Peyer's patch (tissue), 4 donors: ENCODE results near the gene CCNJL. TPM values are rescaled to one million over a fixed set of nuclear protein-coding genes. Genes with fewer than 3 reads are reported as not detected.

Experiments used
- DNase-seq, 3 donors: peaks; one replicate each; pipeline ENCODE4 v3.0.0-alpha.2; 2017 to 2019
- H3K27ac ChIP-seq, 4 donors: fragments of 200-600 bp; sonication (generic); one replicate each; pipeline ENCODE4 v1.5.1; 2016 to 2019
- H3K27me3 ChIP-seq, 2 donors: fragments of 200-600 bp; sonication (generic); one replicate each; pipeline ENCODE4 v1.5.1; 2019
- H3K36me3 ChIP-seq, 3 donors: fragments of 200-600 bp; sonication (generic); one replicate each; pipeline ENCODE4 v1.5.1; 2016 to 2019
- H3K4me1 ChIP-seq, 4 donors: fragments of 200-600 bp; sonication (generic); one replicate each; pipeline ENCODE4 v1.5.1; 2016 to 2019
- H3K4me3 ChIP-seq, 4 donors: fragments of 200-600 bp; sonication (generic); 1 replicate in 3 of 4; 2 replicates in 1 of 4; pipeline ENCODE4 v1.5.1; 2016 to 2019; ENCODE audit warnings: mild to moderate bottlenecking in 1 of 4
- H3K9me3 ChIP-seq, 4 donors: fragments of 200-600 bp; sonication (generic); one replicate each; pipeline ENCODE4 v1.5.1; 2016 to 2019; ENCODE audit warnings: mild to moderate bottlenecking in 1 of 4
- CTCF ChIP-seq, 6 experiments: fragments of 450-650 bp in 4 of 6; fragments of 200-600 bp in 2 of 6; sonication (generic) in 1 of 6; IDR thresholded peaks; one replicate each; pipeline ENCODE4 v1.5.1; 2017 to 2019; ENCODE audit warnings: antibody characterized with exemption in 6 of 6, mild to moderate bottlenecking in 3 of 6, moderate library complexity in 1 of 6
- POLR2A ChIP-seq, 2 donors: fragments of 450-650 bp; IDR thresholded peaks; one replicate each; pipeline ENCODE4 v1.5.1; 2017; ENCODE audit warnings: antibody characterized with exemption in 2 of 2, mild to moderate bottlenecking in 2 of 2, moderate library complexity in 2 of 2
- total RNA-seq, 4 donors: library from RNA; depleted of rRNA; stranded (reverse); fragments of >200 nt; gene quantifications; one replicate each; pipeline ENCODE4 v1.1.0, GENCODE V29; 2016

CCNJL gene
- total RNA-seq, 4 donors from 2014 or later, result 6.9 to 15.1 (median 12.6) TPM

GRCh38 chr5:160230686-160231527, 81.5 kb downstream of the CCNJL start:
- no peaks in the 10 kb centered on the region for H3K27me3 ChIP-seq
- TF ChIP-seq CTCF (IDR thresholded peaks at IDR 0.05) (no peak), POLR2A (IDR thresholded peaks at IDR 0.05) (peak; percentile 20)
- peaks cover 0 to 5% (median 0%) of the 10 kb centered on the region in 4 donors for H3K4me1 ChIP-seq
- no peaks in the 10 kb centered on the region for H3K9me3 ChIP-seq
- no peaks in the 10 kb centered on the region for H3K36me3 ChIP-seq
- H3K27ac ChIP-seq, result peak overlapping the region in 3 of 4 donors; percentile 27 to 75 (median 37)
- H3K4me3 ChIP-seq, result peak overlapping the region in 3 of 4 donors; percentile 8 to 50 (median 37)
- DNase-seq, result peak; percentile 18 to 77 (median 65)

GRCh38 chr5:160229190-160229742, 83.1 kb downstream of the CCNJL start, which contains the start of gene FABP6:
Gene FABP6 (plus strand): TSS chr5:160229506. CDS start chr5:160229558, 52 bp downstream.
- peak within 1 kb of the TSS in 2 of 4 donors; percentile 37 to 50 for H3K4me3 ChIP-seq
- DNase-seq, result peak in 2 of 3 donors; percentile 69 to 76
- TF ChIP-seq POLR2A (IDR thresholded peaks at IDR 0.05) (peak; percentile 63 to 90), CTCF (IDR thresholded peaks at IDR 0.05) (peak in 2 of 6 experiments; percentile 4 to 6)
- no peaks in the 10 kb centered on the region for H3K27me3 ChIP-seq
- H3K36me3 ChIP-seq, result no peaks in the 10 kb centered on the region
- H3K4me1 ChIP-seq, result peaks cover 0 to 5% (median 0%) of the 10 kb centered on the region in 4 donors
- H3K27ac ChIP-seq, result peak within 1 kb of the TSS in 3 of 4 donors; percentile 27 to 75 (median 37)
- H3K9me3 ChIP-seq, result no peaks in the 10 kb centered on the region

GRCh38 chr5:160227012-160227411, 85.4 kb downstream of the CCNJL start:
- Histone ChIP-seq H3K4me3 (no peak overlapping the region), H3K27ac (no peak overlapping the region), H3K27me3 (no peaks in the 10 kb centered on the region), H3K4me1 (no peaks in the 10 kb centered on the region), H3K9me3 (no peaks in the 10 kb centered on the region), H3K36me3 (no peaks in the 10 kb centered on the region)
- DNase-seq, result no peak
- no peak for TF ChIP-seq CTCF (IDR thresholded peaks at IDR 0.05)

- DNase-seq, result no peak
- Histone ChIP-seq H3K36me3 (no peaks in the 10 kb centered on the region), H3K9me3 (no peaks in the 10 kb centered on the region), H3K4me3 (no peak overlapping the region), H3K27ac (no peak overlapping the region), H3K4me1 (peaks cover 0 to 26% (median 2%) of the 10 kb centered on the region in 4 donors), H3K27me3 (no peaks in the 10 kb centered on the region)
- TF ChIP-seq CTCF (IDR thresholded peaks at IDR 0.05) (no peak), POLR2A (IDR thresholded peaks at IDR 0.05) (no peak)
Observed at GRCh38 chr5:160221082-160221481, 91.3 kb downstream of the CCNJL start.

GRCh38 chr5:160219356-160219755, 93.0 kb downstream of the CCNJL start:
- Histone ChIP-seq H3K27me3 (no peaks in the 10 kb centered on the region), H3K27ac (peak overlapping the region in 3 of 4 donors; percentile 12 to 80 (median 65)), H3K9me3 (no peaks in the 10 kb centered on the region), H3K4me1 (peaks cover 0 to 26% (median 2%) of the 10 kb centered on the region in 4 donors), H3K4me3 (no peak overlapping the region), H3K36me3 (no peaks in the 10 kb centered on the region)
- peak in 2 of 3 donors; percentile 70 to 79 for DNase-seq
- TF ChIP-seq CTCF (IDR thresholded peaks at IDR 0.05) (no peak), POLR2A (IDR thresholded peaks at IDR 0.05) (no peak)
